H9 (cell line): ENCODE results near the gene ASTN2. TPM values are rescaled to one million over a fixed set of nuclear protein-coding genes. Genes with fewer than 3 reads are reported as not detected.

Source experiments
- DNase-seq: peaks from one replicate; pipeline ENCODE4 v3.0.0-alpha.2; 2017
- H2AFZ ChIP-seq: one replicate; pipeline ENCODE4 v1.6.1; 2013; ENCODE audit warnings: mild to moderate bottlenecking, low read length, control low read depth, moderate library complexity
- H2AK5ac ChIP-seq: 2 replicates; pipeline ENCODE4 v1.6.1; 2013; ENCODE audit warnings: low read length, control low read depth, mixed read lengths; ENCODE audit not compliant: insufficient read length
- H2BK120ac ChIP-seq: one replicate; pipeline ENCODE4 v1.6.1; 2013; ENCODE audit warnings: low read depth, mild to moderate bottlenecking, low read length, control low read depth, inconsistent platforms; ENCODE audit not compliant: poor library complexity, severe bottlenecking
- H2BK12ac ChIP-seq: 2 replicates; pipeline ENCODE4 v1.6.1; 2013; ENCODE audit warnings: low read length, control low read depth, mixed read lengths, low read depth; ENCODE audit not compliant: insufficient read length
- H2BK15ac ChIP-seq: 2 replicates; pipeline ENCODE4 v1.6.1; 2013; ENCODE audit warnings: low read depth, low read length, control low read depth
- H2BK20ac ChIP-seq: one replicate; pipeline ENCODE4 v1.6.1; 2013; ENCODE audit warnings: low read depth, mild to moderate bottlenecking, low read length, control low read depth, inconsistent platforms; ENCODE audit not compliant: poor library complexity, severe bottlenecking
- H2BK5ac ChIP-seq: 2 replicates; pipeline ENCODE4 v1.6.1; 2013; ENCODE audit warnings: low read length, control low read depth, mixed read lengths; ENCODE audit not compliant: insufficient read length
- H3K14ac ChIP-seq: 2 replicates; pipeline ENCODE4 v1.6.1; 2013; ENCODE audit warnings: low read length, control low read depth; ENCODE audit not compliant: insufficient read depth
- H3K18ac ChIP-seq: 2 replicates; pipeline ENCODE4 v1.6.1; 2013; ENCODE audit warnings: low read depth, mild to moderate bottlenecking, mixed read lengths, low read length, control low read depth; ENCODE audit not compliant: insufficient read length
- H3K23ac ChIP-seq: 2 replicates; pipeline ENCODE4 v1.6.1; 2013; ENCODE audit warnings: low read length, control low read depth, mixed read lengths, low read depth; ENCODE audit not compliant: insufficient read length
- H3K23me2 ChIP-seq: 2 replicates; pipeline ENCODE4 v1.6.1; 2013; ENCODE audit warnings: low read depth, mild to moderate bottlenecking, mixed read lengths, low read length, control low read depth; ENCODE audit not compliant: insufficient read length, poor library complexity, severe bottlenecking
- H3K27ac ChIP-seq: 2 replicates; pipeline ENCODE4 v1.5.1; 2013; ENCODE audit warnings: low read length, control low read depth, mixed read lengths, low read depth; ENCODE audit not compliant: insufficient read length
- H3K27me3 ChIP-seq: 2 replicates; pipeline ENCODE4 v1.6.1; 2013; ENCODE audit warnings: low read length, control low read depth, inconsistent platforms; ENCODE audit not compliant: insufficient read depth
- H3K4ac ChIP-seq: 2 replicates; pipeline ENCODE4 v1.6.1; 2013; ENCODE audit warnings: low read depth, mild to moderate bottlenecking, control low read depth, inconsistent platforms, low read length, moderate library complexity
- H3K4me1 ChIP-seq: 2 replicates; pipeline ENCODE4 v1.6.1; 2013; ENCODE audit warnings: low read length, control low read depth, inconsistent platforms; ENCODE audit not compliant: insufficient read depth
- H3K4me2 ChIP-seq: 2 replicates; pipeline ENCODE4 v1.6.1; 2013; ENCODE audit warnings: low read length, control low read depth, mixed read lengths; ENCODE audit not compliant: insufficient read length, insufficient read depth
- H3K56ac ChIP-seq: 2 replicates; pipeline ENCODE4 v1.6.1; 2013; ENCODE audit warnings: low read depth, mild to moderate bottlenecking, mixed read lengths, low read length, control low read depth; ENCODE audit not compliant: insufficient read length
- H3K79me1 ChIP-seq: 2 replicates; pipeline ENCODE4 v1.6.1; 2013; ENCODE audit warnings: low read depth, mild to moderate bottlenecking, moderate library complexity, low read length, control low read depth, inconsistent platforms; ENCODE audit not compliant: insufficient read depth, poor library complexity, severe bottlenecking
- H3K79me2 ChIP-seq: 2 replicates; pipeline ENCODE4 v1.6.1; 2013; ENCODE audit warnings: low read length, control low read depth, inconsistent platforms; ENCODE audit not compliant: insufficient read depth
- H3K9ac ChIP-seq: 2 replicates; pipeline ENCODE4 v1.6.1; 2013; ENCODE audit warnings: low read length, control low read depth, mixed read lengths; ENCODE audit not compliant: insufficient read length; ENCODE audit errors: extremely low read depth
- H3K9me3 ChIP-seq: one replicate; pipeline ENCODE4 v1.6.1; 2013; ENCODE audit warnings: low read depth, low read length, inconsistent platforms; ENCODE audit not compliant: control insufficient read depth
- H3T11ph ChIP-seq: one replicate; pipeline ENCODE4 v1.6.1; 2013; ENCODE audit warnings: mild to moderate bottlenecking, low read length, control low read depth, inconsistent platforms
- H4K20me1 ChIP-seq: one replicate; pipeline ENCODE4 v1.6.1; 2013; ENCODE audit not compliant: control insufficient read depth, insufficient read length, insufficient read depth
- H4K5ac ChIP-seq: 2 replicates; pipeline ENCODE4 v1.6.1; 2013; ENCODE audit warnings: low read depth, mild to moderate bottlenecking, mixed read lengths, low read length, control low read depth; ENCODE audit not compliant: insufficient read length
- H4K8ac ChIP-seq: replicated peaks from 2 replicates; pipeline ENCODE4 v1.6.1; 2013; ENCODE audit warnings: low read length, control low read depth, mixed read lengths, low read depth; ENCODE audit not compliant: insufficient read length
- H4K91ac ChIP-seq: 2 replicates; pipeline ENCODE4 v1.6.1; 2013; ENCODE audit warnings: low read depth, mild to moderate bottlenecking, moderate library complexity, mixed read lengths, low read length, control low read depth; ENCODE audit not compliant: insufficient read length
- H3K27ac Mint-ChIP-seq, 3 experiments: 2 replicates in 2 of 3; 3 replicates in 1 of 3; pipeline ENCODE4 v1.8.0; 2020 to 2021; ENCODE audit warnings: mixed read lengths in 3 of 3, mild to moderate bottlenecking in 1 of 3, moderate library complexity in 1 of 3
- H3K27me3 Mint-ChIP-seq: 2 replicates; pipeline ENCODE4 v1.8.0; 2021; ENCODE audit warnings: low read depth, mild to moderate bottlenecking, moderate library complexity, mixed read lengths
- H3K36me3 Mint-ChIP-seq, 3 experiments: 2 replicates in 2 of 3; 3 replicates in 1 of 3; pipeline ENCODE4 v1.8.0; 2020 to 2021; ENCODE audit warnings: low read depth in 3 of 3, mixed read lengths in 3 of 3; ENCODE audit not compliant: insufficient read depth in 1 of 3
- H3K4me1 Mint-ChIP-seq, 2 experiments: 2 replicates each; pipeline ENCODE4 v1.8.0; 2020; ENCODE audit warnings: mixed read lengths in 2 of 2
- H3K4me3 Mint-ChIP-seq, 2 experiments: 2 replicates in 1 of 2; 3 replicates in 1 of 2; pipeline ENCODE4 v1.8.0; 2020 to 2021; ENCODE audit warnings: mild to moderate bottlenecking in 2 of 2, mixed read lengths in 2 of 2, moderate library complexity in 1 of 2
- H3K9me3 Mint-ChIP-seq, 2 experiments: 2 replicates in 1 of 2; 3 replicates in 1 of 2; pipeline ENCODE4 v1.8.0; 2020; ENCODE audit warnings: mild to moderate bottlenecking in 2 of 2, mixed read lengths in 2 of 2, moderate library complexity in 1 of 2
- WGBS: extraction: QIAGEN DNeasy Blood & Tissue Kit; methylation state at CpG from one replicate; pipeline ENCODE4 v1.1.7; 2013; ENCODE audit warnings: missing lambda C conversion rate, low lambda C conversion rate, mixed read lengths; ENCODE audit not compliant: insufficient read length; ENCODE audit errors: extremely low coverage; 5-methylcytosine and 5-hydroxymethylcytosine counted together
- total RNA-seq: library from RNA; stranded (reverse); gene quantifications from 2 replicates; pipeline ENCODE4 v1.2.1, GENCODE V29; 2021
- TF ChIP-seq, protein P1 (sequence below): fragments of 200-600 bp; sonication (generic); conservative IDR thresholded peaks from 3 replicates; pipeline ENCODE4 v1.8.0; 2021; ENCODE audit warnings: antibody characterized with exemption, mild to moderate bottlenecking

ASTN2 gene
- total RNA-seq, 1 experiment from 2014 or later: 9.7 TPM

DNA sequence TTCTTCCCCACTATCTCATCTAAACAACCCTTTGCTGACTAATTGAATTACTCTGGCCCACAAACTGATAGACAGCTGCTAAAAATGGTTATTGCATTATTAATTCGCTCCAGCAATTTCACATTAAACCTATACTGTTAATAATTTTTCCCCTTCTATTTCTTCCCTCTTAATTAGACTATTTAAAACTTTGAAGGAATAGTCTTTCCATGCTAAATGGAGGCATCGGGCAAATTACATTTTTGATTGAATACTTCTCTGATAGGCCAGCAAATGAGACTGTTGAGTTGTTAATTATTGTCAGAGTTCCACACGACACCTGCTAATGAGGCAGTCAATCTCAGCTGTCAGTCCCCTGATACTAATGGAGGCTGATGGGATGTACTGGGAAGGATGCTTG lies 485.2 kb downstream of the ASTN2 start:
- H4K20me1 ChIP-seq: no peaks in the 10 kb centered on the region
- no peak overlapping the region for H4K91ac ChIP-seq
- no peak overlapping the region for H4K5ac ChIP-seq
- H2BK20ac ChIP-seq: peak overlapping the region; percentile 13
- H2BK120ac ChIP-seq: no peak overlapping the region
- H3K79me2 ChIP-seq: no peaks in the 10 kb centered on the region
- Mint-ChIP-seq H3K4me1 (peaks cover 51 to 54% of the 10 kb centered on the region in 2 experiments), H3K27me3 (no peaks in the 10 kb centered on the region), H3K36me3 (no peaks in the 10 kb centered on the region), H3K27ac (peak overlapping the region in 2 of 3 experiments; percentile 61 to 98; a peak in 5 of 7 replicates), H3K9me3 (no peaks in the 10 kb centered on the region; a peak in 1 of 5 replicates), H3K4me3 (peak overlapping the region in 1 of 2 experiments; percentile 35; a peak in 2 of 5 replicates)
- TF ChIP-seq, protein P1, sequence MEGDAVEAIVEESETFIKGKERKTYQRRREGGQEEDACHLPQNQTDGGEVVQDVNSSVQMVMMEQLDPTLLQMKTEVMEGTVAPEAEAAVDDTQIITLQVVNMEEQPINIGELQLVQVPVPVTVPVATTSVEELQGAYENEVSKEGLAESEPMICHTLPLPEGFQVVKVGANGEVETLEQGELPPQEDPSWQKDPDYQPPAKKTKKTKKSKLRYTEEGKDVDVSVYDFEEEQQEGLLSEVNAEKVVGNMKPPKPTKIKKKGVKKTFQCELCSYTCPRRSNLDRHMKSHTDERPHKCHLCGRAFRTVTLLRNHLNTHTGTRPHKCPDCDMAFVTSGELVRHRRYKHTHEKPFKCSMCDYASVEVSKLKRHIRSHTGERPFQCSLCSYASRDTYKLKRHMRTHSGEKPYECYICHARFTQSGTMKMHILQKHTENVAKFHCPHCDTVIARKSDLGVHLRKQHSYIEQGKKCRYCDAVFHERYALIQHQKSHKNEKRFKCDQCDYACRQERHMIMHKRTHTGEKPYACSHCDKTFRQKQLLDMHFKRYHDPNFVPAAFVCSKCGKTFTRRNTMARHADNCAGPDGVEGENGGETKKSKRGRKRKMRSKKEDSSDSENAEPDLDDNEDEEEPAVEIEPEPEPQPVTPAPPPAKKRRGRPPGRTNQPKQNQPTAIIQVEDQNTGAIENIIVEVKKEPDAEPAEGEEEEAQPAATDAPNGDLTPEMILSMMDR: no peak
- no peaks in the 10 kb centered on the region for H3K79me1 ChIP-seq
- H3K27me3 ChIP-seq: no peaks in the 10 kb centered on the region
- no peaks in the 10 kb centered on the region for H3K23me2 ChIP-seq
- no peak overlapping the region for H3K9ac ChIP-seq
- peaks cover 18% of the 10 kb centered on the region for H3K4me1 ChIP-seq
- H3K14ac ChIP-seq: no peak overlapping the region
- H3K27ac ChIP-seq: peak overlapping the region; percentile 92
- H3K23ac ChIP-seq: no peak overlapping the region
- no peak overlapping the region for H2BK5ac ChIP-seq
- H3K18ac ChIP-seq: peak overlapping the region; percentile 15
- no peak overlapping the region for H2AFZ ChIP-seq
- no peak for DNase-seq
- WGBS: no CpG with 5 or more reads among the region's 3 CpGs
- H2BK15ac ChIP-seq: no peak overlapping the region; the same call in 1 of the 2 replicates
- H2BK12ac ChIP-seq: peak overlapping the region; percentile 97
- H4K8ac ChIP-seq: no peak overlapping the region
- no peak overlapping the region for H3K4me2 ChIP-seq
- H3T11ph ChIP-seq: no peak overlapping the region
- H2AK5ac ChIP-seq: peak overlapping the region; percentile 96
- no peaks in the 10 kb centered on the region for H3K9me3 ChIP-seq
- H3K4ac ChIP-seq: no peak overlapping the region
- no peak overlapping the region for H3K56ac ChIP-seq
